Measurements from ENCODE around the gene SLC19A1. TPM values are rescaled to one million over a fixed set of nuclear protein-coding genes. Genes with fewer than 3 reads are reported as not detected.

SLC19A1 gene
- total RNA-seq, 4 donors from 2014 or later: 2.8 to 10.0 (median 6.6) TPM

- TF ChIP-seq CTCF (IDR thresholded peaks at IDR 0.05): no peak
- TF ChIP-seq POLR2A (IDR thresholded peaks at IDR 0.05; ENCODE audit: low read depth): no peak
- no peak for TF ChIP-seq EP300 (IDR thresholded peaks at IDR 0.05)
- TF ChIP-seq POLR2AphosphoS5 (IDR thresholded peaks at IDR 0.05): no peak
- Histone ChIP-seq H3K4me3 (peak overlapping the region; percentile 4 to 36 (median 9)), H3K9me3 (no peaks in the 10 kb centered on the region), H3K4me1 (peaks cover 13 to 22% (median 20%) of the 10 kb centered on the region in 4 donors), H3K27ac (replicated peaks in 1 of 4) (peak overlapping the region; percentile 14 to 56 (median 32)), H3K27me3 (no peaks in the 10 kb centered on the region), H3K36me3 (peaks cover 0 to 74% (median 62%) of the 10 kb centered on the region in 4 donors)
- WGBS: 100% methylated on average over 1 of the region's 44 CpGs
- intact Hi-C loops (cut with DNase I): no loop called here
- no peak for DNase-seq (ENCODE audit: extremely low spot score)
Measured at GRCh38 chr21:45477176-45478114, 64.8 kb downstream of the SLC19A1 start.

GRCh38 chr21:45476582-45476981 is 65.7 kb downstream of the SLC19A1 start:
- no peak for DNase-seq (ENCODE audit: extremely low spot score)
- H3K4me3 ChIP-seq: no peak overlapping the region
- H3K36me3 ChIP-seq: peaks cover 0 to 66% (median 56%) of the 10 kb centered on the region in 4 donors
- 92% methylated on average over 6 of the region's 6 CpGs for WGBS
- H3K4me1 ChIP-seq: peaks cover 22 to 31% (median 28%) of the 10 kb centered on the region in 4 donors
- no peaks in the 10 kb centered on the region for H3K9me3 ChIP-seq
- H3K27ac ChIP-seq (replicated peaks in 1 of 4): no peak overlapping the region
- intact Hi-C loops (cut with DNase I): no loop called here
- no peaks in the 10 kb centered on the region for H3K27me3 ChIP-seq
- TF ChIP-seq POLR2AphosphoS5 (IDR thresholded peaks at IDR 0.05): no peak
- TF ChIP-seq POLR2A (IDR thresholded peaks at IDR 0.05; ENCODE audit: low read depth): no peak
- TF ChIP-seq EP300 (IDR thresholded peaks at IDR 0.05): no peak
- no peak for TF ChIP-seq CTCF (IDR thresholded peaks at IDR 0.05)

- H3K4me3 ChIP-seq: no peak overlapping the region
- DNase-seq (ENCODE audit: extremely low spot score): no peak
- TF ChIP-seq EP300 (IDR thresholded peaks at IDR 0.05): no peak
- TF ChIP-seq CTCF (IDR thresholded peaks at IDR 0.05): no peak
- TF ChIP-seq POLR2A (IDR thresholded peaks at IDR 0.05; ENCODE audit: low read depth): no peak
- no peak for TF ChIP-seq POLR2AphosphoS5 (IDR thresholded peaks at IDR 0.05)
- H3K36me3 ChIP-seq: peaks cover 0 to 60% (median 50%) of the 10 kb centered on the region in 4 donors
- intact Hi-C loops (cut with DNase I): no loop called here
- WGBS: 91% methylated on average over 50 of the region's 53 CpGs
- H3K9me3 ChIP-seq: no peaks in the 10 kb centered on the region
- no peaks in the 10 kb centered on the region for H3K27me3 ChIP-seq
- peaks cover 24 to 36% (median 34%) of the 10 kb centered on the region in 4 donors for H3K4me1 ChIP-seq
- no peak overlapping the region for H3K27ac ChIP-seq (replicated peaks in 1 of 4)
Measured at GRCh38 chr21:45475797-45476570, 66.3 kb downstream of the SLC19A1 start.

GRCh38 chr21:45475004-45475685 is 67.1 kb downstream of the SLC19A1 start:
- peaks cover 0 to 51% (median 41%) of the 10 kb centered on the region in 4 donors for H3K36me3 ChIP-seq
- no peak overlapping the region for H3K27ac ChIP-seq (replicated peaks in 1 of 4)
- peaks cover 30 to 44% (median 42%) of the 10 kb centered on the region in 4 donors for H3K4me1 ChIP-seq
- 94% methylated on average over 23 of the region's 43 CpGs for WGBS
- no peaks in the 10 kb centered on the region for H3K27me3 ChIP-seq
- no peak for DNase-seq (ENCODE audit: extremely low spot score)
- intact Hi-C loops (cut with DNase I): no loop called here
- no peak overlapping the region for H3K4me3 ChIP-seq
- no peaks in the 10 kb centered on the region for H3K9me3 ChIP-seq
- TF ChIP-seq POLR2A (IDR thresholded peaks at IDR 0.05; ENCODE audit: low read depth) (no peak), CTCF (IDR thresholded peaks at IDR 0.05) (no peak), POLR2AphosphoS5 (IDR thresholded peaks at IDR 0.05) (no peak), EP300 (IDR thresholded peaks at IDR 0.05) (no peak)
